Activated CD4-positive, alpha-beta T cell treated with anti-CD3 and anti-CD28 coated beads, Interleukin-10, Interleukin-2, amounts not matched to agents 100 ng/mL and 50 ng/mL, durations not matched to agents 16 hours and 8 hours (primary cell): Measurements from ENCODE around the gene ZNF655.
"Not testable (repeated sequence)": the region's sequence is repeated elsewhere in the genome, so short reads cannot be mapped to it uniquely, and the experiment has no call there.

ENCODE experiments used
- DNase-seq: peaks from one replicate; pipeline ENCODE4 v3.0.0-alpha.2; 2020

ZNF655 gene

DNA sequence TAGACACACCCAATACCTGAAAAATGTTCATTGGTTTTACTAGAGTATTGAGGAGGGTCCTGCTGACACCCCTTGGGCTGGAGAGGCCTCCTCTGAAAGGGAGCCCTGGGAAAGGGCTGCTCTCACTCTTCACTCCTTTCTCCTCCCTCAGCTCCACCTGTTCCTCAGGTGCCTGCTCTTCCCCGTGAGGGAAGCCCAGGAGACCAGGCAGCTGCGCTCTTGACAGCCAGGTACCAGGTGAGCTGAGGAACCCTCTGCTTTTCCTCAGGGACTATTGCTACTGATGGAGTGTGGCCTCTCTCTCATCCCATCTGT is 3.3 kb downstream of the ZNF655 start:
- DNase-seq, result no peak

DNA sequence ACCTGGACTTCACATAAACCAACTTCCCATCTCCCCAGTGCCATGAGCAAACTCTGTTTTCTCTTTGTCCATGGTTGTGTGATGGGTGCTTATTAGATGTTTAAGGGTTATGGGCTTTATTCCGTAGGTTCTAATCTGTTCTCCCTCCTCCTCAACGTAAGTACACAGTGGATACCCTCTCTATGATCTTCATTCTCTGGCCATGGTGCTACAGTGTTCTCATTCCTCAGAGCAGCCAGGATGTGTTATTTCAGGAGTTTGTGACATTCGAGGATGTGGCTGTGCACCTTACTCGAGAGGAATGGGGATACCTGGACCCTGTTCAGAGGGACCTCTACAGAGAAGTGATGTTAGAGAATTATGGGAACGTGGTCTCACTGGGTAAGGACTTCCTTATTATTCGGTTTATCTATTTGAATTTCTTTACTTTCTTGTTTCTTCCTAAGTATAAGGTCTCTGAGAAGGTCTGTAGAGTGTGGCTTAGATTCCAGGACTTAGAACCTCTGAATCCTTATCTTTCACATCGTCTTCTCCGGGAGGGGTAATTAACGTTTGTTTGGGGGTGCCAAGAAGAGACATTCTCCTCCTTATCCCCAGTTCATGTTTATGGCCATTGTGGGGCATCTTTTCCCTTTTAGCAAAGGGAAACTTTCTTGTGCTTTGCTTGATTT is 3.8 kb downstream of the ZNF655 start:
- DNase-seq, result no peak

DNA sequence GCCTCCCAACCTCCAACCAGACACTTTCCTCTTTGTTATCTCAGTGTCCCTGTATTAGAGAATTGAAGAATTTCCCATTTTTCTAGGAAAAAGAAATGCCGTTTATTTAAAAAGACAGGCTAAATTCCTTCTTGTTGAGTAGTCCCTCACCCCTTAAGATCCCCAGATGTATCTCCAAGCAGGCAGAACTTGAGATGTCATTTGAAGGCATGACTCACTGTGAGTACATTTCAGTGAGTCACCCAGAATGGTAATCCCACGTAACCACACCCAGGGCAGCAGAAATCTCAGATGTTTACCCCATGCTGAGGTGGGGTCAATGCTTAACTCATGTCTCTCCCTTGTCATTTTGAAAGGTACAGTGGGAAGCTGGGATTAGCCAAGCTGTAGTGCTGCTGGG is 4.4 kb downstream of the ZNF655 start:
- DNase-seq, result peak; percentile 75

DNA sequence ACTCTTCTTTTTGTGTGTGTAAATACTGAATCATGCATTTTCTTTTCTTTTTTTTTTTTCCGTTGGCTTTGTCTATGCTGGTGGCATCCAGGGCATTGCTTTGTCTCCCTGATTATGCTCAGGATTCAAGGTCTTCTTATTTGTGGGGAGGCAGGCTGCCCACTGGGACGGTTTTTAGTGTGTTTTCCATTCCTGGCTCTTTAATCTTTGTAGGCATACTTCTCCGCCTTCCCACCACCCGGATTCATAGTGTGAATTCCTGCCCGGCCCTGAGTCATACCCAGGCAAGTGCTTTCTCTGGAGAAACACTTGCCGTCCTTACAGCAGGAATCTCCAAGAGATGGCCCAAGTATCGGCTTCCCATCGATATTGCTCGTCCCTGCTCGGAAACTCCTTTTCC is 5.2 kb downstream of the ZNF655 start:
- DNase-seq, result no peak

DNA sequence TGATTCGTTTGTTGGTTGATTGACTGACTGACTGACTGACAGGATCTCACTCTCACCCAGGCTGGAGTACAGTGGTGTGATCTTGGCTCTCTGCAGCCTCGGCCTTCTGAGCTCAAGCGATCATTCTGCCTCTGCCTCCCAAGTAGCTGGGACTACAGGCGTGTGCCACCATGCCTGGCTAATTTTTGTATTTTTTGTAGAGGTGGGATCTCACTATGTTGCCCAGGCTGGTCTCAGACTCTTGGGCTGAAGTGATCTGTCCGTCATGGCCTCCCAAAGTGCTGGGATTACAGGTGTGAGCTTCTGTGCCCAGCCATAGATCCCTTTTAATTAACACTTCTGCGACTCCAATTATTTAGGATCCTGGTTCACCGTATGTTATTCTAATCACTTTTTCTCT is 10.3 kb downstream of the ZNF655 start:
- DNase-seq, result not testable (repeated sequence)

DNA sequence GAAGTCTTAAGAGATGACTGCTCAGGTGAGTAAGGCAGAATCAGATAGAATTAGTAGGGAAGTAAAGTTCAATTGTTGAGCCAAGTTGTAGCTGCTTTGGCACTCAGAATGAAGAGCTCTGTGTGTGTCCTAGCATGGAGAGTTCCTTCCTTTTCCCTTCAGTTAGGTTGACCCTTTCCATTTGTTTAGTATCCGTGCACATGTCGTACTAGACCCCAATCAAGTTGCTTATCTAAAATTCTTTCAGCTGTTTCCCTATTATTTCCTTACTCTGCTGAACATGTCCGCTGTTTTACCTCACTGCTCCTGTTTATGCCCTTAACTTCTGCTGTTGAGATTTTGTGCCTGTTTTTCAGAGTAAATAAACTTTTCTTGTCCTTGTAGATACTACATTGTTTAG is 13.3 kb downstream of the ZNF655 start:
- no peak for DNase-seq

DNA sequence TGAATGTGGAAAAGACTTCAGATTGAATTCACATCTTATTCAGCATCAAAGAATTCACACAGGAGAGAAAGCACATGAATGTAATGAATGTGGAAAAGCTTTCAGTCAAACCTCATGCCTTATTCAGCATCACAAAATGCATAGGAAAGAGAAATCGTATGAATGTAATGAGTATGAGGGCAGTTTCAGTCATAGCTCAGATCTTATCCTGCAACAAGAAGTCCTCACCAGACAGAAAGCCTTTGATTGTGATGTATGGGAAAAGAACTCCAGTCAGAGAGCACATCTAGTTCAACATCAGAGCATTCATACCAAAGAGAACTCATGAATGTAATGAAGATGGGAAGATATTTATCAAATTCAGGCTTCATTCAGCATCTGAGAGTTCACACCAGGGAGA is 14.8 kb downstream of the ZNF655 start:
- DNase-seq, result no peak

DNA sequence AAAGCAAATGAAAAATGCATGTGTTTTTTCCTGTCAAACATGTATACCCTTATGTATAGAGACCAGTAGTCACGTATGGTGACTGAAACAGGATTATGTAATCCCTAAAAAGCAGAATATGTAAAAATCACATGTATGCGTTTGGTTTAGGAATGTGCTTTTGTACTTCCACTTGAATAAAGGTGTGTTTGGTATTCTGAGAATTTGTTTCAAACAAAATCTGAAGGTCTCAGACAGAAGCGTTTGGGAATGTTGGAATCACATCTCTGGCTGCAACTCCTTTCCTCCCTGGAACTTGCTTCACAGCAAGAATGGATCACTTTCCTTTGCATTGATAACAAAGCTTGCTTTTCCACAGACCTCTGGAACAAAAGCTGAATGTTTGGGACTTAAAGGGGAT is 17.8 kb downstream of the ZNF655 start:
- no peak for DNase-seq

DNA sequence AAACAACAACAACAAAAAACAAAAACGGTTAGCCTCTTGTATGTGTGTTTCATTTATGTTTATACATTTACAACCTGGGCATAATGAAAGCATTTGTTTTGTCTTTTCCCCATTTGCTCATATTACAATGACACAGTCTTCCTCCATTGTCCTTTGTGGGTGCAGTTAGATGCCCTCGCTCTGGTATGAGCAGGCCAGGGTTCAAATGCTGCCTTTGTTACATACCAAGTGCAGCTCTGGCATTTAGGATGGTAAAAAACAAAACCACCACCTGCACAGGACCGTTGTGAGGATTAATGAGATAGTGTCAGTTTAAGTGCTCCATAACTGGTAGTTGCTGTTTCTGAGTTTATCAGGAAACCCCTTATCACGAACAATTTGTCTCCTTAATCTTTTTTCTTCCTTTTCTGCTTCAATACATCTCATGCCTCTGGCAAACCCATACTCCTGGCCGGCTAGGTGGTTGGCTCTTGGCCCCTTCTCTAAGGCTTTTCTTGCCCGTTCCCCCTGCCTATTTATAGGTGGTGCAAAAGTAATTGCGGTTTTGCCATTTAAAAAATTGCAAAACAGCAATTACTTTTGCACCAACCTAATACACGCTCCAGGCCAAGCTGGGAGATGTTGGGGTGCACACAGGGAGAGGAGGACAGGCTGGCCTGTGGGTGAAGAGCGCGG is 21.0 kb downstream of the ZNF655 start:
- DNase-seq, result no peak

DNA sequence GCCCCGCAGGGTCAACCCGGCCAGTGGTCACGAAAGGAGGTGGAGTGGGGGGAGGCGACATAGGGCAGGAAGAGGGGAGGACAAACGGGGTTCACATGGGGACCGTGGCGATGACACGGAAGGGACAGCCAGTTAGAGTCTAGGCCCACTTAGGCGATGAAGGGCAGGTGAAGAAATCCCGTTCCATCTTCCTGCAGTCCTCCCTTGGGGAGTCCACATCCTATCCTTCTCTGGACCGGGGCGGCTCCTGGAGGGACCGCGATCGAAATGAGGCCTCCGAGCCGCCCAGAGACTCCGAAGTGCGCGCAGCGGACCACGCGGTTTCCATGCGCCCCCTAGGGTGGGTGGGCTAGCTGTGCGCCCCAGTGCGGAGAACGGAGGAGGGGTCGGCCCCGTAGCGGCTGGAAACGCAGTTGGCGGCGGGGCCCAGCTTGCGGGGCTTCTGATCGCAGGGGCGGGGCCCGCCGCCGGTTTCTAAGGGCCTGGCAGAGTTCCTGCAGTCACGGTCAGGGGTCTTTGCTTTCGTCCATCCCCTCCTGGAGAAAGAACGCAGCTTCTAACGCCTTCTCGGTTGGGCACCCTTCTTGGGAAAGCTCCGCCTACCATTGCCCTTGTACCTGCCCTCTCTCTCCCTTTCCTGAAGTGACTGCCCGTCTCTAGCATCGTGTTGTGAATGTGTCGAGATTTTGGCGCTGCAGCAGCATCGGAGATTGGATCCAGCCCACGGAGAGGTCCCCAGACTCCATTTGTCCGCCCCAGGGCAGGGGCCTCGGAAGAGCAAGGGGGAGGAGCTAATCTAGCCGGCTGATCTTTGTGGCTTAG is 21.7 kb downstream of the ZNF655 start:
- DNase-seq, result peak; percentile 40

DNA sequence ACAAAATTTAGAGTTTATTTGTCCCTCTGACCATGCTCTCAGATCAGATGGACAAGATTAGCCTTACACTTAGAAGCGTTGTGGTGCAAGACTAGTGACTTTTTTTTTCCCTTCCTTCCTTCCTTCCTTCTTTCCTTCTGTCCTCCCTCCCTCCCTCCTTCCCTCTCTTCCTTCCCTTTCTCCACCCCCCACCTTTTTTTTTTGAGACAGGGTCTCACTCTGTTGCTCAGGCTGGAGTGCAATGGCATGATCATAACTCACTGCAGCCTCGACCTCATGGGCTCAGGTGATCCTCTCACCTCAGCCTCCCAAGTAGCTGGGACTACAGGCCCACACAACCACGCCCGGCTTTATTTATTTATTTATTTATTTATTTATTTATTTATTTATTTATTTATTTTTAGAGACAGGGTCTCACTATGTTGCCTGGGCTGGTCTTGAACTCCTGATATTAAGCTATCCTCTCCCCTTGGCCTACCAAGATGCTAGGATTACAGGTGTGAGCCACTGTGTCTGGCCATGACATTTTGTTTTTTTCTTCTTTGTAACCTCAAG is 22.4 kb downstream of the ZNF655 start:
- not testable (repeated sequence) for DNase-seq

DNA sequence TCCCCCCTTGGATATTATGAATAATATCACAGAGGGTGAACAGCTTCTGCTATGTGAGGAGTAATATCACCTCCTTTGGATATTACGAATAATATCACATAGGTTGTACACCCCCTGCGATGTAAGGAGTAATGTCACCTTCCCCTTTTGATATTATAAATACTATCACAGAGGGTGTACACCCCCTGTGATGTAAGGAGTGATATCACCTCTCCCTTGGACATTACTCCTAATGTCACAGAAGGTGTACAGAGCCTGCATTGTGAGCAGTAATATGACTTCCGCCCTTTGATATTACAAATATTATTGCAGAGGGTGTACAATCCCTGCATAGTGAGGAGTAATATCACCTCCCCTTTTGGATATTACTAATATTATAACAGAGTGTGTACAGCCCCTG is 30.4 kb downstream of the ZNF655 start:
- no peak for DNase-seq

DNA sequence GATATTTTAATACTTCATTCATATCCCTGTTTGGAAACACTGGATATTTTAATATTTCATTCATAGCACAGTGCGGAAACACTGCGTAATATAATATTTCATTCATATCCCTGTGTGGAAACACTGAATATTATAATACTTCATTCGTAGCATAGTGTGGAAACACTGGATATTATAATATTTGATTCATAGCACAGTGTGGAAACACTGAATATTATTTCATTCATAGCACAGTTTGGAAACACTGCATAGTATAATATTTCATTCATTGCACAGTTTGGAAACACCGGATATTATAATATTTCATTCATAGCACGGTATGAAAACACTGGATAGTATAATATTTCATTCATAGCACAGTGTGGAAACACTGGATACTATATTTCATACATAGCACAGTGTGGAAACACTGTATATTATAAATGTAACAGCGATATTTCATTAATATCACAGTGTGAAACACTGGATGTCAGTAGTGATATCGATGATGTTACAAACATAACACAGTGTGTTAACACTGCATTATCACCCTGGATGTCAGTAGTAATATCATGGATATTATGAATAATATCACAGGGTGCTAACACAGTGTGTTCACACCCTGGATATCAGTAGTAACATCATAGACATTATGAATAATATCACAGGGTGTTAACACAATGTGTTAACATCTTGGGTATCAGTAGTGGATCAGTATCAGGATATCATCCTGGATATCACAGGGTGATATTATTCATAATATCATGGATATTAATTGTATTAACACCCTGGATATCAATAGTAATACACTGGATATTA is 36.7 kb downstream of the ZNF655 start:
- peak; percentile 15 for DNase-seq

DNA sequence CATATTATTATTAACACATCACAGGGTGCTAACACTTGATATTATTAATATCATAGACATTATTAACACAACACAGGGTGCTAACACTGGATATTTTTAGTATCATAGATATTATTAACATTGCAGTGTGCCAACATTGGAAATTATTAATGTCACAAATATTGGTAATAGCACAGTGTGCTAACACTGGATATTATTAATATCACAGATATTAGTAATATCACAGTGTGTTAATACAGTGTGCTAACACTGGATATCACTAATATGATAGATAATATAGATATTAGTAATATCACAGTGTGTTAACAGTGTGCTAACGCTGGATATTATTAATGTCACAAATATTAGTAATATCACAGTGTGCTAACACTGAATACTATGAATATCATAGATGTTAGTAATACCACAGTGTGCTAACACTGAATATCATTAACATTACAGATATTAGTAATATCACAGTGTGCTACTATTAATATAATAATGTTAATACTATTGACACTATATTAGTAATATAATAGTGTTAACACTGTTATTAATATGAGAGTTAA is 38.0 kb downstream of the ZNF655 start:
- DNase-seq, result no peak

DNA sequence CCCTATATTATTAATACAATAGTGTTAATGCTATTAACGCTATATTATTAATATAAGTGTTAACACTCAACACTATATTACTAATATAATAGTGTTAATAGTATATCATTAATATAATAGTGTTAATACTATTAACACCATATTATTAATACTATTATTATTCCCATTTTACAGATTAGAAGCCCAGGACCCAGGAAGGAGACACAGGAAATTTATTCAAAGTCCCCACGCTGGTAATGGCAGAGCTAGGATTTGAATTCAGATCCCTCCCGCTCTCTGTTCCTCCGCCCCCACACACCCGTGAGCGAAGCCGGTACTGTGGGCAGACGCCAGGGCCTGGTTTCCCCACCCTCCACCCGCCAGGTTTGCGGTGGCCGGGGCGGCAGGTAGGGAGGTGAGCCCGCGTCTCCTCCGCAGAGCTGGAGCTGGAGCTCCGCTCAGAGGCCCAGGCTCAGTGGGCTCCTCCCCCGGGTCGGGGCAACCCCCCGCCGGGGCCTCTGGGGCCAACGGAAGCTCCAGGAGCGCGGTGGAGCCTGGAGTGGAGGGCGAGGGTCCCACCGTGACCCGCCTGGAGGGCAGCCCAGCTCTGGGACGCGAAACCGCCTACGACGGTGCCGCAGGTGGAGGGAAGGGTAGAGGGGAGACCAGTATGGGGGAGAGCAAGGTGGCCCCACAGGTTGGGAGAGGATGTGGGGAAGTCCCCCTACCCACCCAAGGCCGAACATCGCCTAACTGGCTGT is 39.5 kb downstream of the ZNF655 start, which contains the start of gene TMEM225B:
TSS of gene TMEM225B (plus strand) at position 506 of the 740 bp plus-strand sequence. CDS start 6,122 bp downstream, outside the sequence.
- no peak for DNase-seq

DNA sequence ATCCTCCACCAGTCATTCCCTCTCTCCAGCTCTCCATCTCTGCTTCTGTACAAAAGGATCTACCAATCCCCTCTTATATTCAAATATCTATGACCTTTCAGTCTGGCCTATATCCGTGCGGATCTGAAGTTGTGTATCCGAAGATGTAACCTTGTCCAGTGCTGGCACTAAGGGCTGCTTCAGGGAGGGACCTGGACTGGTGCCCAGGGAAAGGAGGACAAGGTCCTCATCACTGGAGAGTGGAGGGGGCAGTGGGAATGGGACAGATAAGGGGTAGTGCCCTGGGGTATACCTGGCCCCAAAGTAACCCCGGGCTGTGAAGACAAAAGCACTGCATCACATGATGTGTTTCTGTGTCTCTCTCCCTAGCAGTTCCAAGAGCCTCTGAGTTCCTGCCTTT is 41.4 kb downstream of the ZNF655 start:
- no peak for DNase-seq

DNA sequence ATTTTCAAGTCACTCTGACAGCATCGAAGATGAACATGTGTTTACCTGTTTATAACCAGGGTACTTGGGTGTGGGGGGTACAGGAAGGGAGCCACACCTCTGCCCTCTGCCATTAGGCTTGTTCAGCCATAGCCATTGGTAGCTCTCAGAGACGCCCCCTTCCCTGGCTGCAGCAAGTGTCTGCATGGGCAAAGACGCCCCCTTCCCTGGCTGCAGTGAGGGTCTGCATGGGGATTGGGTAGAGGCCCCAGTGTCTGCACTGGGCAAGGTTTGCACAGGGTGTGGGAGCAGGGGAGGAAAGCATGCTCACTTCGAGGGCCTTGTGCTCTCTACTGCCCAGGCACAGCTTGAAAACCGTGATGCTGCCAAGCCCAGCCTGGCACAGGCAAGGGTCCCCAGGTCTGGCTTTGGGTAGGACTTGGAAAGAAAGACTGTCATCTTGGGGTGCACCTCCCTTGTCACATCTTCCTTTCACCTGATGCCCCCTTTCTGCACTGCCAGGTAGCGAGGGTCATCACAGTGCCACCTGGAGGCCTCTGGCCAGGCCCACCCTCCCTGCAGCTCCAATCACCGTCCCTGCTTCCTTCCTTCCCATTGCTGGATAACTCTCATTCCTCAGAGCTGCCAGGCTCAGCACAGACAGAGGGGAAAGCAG is 43.3 kb downstream of the ZNF655 start:
- DNase-seq, result no peak

DNA sequence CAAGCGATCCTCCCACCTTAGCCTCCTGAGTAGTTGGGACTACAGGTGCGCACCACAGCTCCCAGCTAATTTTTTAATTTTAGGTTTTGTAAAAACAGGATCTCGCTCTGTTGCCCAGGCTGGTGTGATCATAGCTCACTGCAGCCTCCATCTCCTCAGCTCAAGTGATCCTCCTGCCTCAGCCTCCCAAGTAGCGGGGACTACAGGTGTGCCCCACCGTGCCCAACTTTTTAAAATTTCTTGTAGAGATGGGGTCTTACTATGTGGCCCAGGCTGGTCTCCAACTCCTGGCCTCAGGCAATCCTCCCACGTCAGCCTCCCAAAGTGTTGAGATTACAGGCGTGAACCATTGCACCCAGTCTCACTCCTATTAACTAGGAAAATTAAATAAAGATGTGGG is 47.1 kb downstream of the ZNF655 start:
- no peak for DNase-seq

DNA sequence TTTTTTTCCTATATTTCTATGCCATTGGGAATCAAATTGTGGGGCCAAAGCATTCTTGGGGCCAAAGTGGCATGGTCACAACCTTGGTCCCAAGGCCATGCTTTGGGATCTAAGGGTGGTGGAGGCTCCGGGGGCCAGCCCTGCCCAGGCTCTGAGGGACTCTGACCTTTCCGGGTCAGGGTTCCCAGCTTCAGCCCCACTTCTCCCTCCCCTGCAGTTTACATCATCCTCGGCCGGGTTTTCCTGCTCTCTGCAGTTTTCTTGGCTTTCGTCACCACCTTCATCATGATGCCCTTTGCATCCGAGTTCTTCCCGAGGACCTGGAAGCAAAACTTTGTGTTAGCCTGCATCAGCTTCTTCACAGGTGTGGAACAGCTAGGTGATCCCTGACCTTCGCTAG is 48.1 kb downstream of the ZNF655 start:
- DNase-seq, result no peak

DNA sequence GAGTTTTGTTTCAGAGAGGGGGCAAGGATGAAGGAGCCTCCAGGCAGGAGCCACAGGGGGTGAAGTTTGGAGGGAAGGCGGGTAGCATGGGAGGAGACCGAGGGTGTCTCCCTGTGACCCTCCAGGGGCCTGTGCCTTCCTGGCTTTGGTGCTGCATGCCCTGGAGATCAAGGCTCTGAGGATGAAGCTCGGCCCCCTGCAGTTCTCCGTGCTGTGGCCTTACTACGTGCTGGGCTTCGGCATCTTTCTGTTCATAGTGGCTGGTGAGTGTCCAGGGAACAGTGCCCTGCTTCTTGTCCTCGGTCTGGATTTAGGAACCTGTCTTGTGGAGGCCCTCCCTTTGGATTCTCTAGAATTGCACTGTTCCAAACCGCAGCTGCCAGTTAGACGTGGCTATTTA is 49.1 kb downstream of the ZNF655 start:
- no peak for DNase-seq

DNA sequence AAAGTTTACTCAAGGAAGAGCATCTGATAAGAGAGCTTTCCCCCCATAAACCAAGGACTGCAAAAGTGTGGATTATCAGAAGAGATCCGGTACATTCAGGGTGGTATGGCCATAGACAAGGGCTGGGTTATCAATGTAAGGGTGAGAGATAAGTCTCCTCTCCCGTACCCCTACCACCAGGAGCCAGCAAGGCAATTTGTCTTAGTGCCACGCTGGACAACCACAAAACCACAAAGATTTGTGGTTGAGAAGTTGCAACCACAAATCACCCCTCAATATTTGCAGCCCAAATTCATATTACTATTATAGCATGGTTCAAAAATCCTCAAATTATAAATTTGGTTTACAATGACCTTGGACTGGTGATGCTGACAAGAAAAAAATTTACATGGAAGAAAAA is 56.1 kb downstream of the ZNF655 start:
- no peak for DNase-seq
